ENCODE measurements around the gene DOK1. TPM values are rescaled to one million over a fixed set of nuclear protein-coding genes. Genes with fewer than 3 reads are reported as not detected.

Gene DOK1
- total RNA-seq, 1 experiment from 2014 or later: 6.2 TPM

DNA sequence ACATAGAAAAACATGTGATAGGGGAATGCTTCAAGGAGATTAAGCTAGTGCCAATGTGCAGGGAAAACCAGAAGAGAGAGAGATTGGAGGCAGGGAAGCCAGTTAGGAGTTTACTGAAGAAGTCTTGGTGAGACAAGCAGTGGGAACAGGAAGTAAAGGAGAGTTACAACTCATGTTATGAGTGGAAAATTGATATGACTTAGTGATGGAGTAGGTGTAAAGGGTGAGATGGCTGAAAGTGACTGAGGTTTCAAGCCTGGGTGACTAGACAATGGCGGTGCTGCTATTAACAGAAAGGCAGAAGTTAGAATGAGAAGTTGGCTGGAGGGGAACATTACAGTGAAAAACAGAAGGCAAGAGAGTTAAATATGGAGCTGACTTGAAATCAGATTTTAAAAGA lies 16.5 kb downstream of the DOK1 start:
- BruUV-seq (replicated peaks): no TSS peak
- ChIA-PET POLR2A (no interaction called here), CTCF (interaction anchor here (0.7 kb wide), 1 partner anchor 11 kb away, joined by 6 read pairs; no protein-coding TSS in a partner anchor)
- intact Hi-C loops (cut with micrococcal nuclease; ENCODE audit: unreplicated experiment): no loop called here
- in situ Hi-C loops (cut with HindIII; ENCODE audit: low pct_unique_long_range_greater_than_20kb, low sequenced_read_pairs): no loop called here
- Histone ChIP-seq H3K4me3 (ENCODE audit: low read depth in 2 of 2, low read length in 2 of 2) (no peak overlapping the region), H3K27ac (ENCODE audit: low read length) (no peak overlapping the region), H3K4me1 (ENCODE audit: control insufficient read depth, insufficient read depth, low read length) (no peaks in the 10 kb centered on the region), H3K36me3 (ENCODE audit: control insufficient read depth, insufficient read depth, low read length) (no peaks in the 10 kb centered on the region), H3K27me3 (ENCODE audit: control insufficient read depth, insufficient read depth, low read length) (no peaks in the 10 kb centered on the region), H3K9me3 (ENCODE audit: control insufficient read depth, insufficient read depth, low read depth, low read length) (no peaks in the 10 kb centered on the region)
- DNase-seq (ENCODE audit: low read depth, low spot score): no peak
- no peak for ATAC-seq
- TF ChIP-seq, protein P1, sequence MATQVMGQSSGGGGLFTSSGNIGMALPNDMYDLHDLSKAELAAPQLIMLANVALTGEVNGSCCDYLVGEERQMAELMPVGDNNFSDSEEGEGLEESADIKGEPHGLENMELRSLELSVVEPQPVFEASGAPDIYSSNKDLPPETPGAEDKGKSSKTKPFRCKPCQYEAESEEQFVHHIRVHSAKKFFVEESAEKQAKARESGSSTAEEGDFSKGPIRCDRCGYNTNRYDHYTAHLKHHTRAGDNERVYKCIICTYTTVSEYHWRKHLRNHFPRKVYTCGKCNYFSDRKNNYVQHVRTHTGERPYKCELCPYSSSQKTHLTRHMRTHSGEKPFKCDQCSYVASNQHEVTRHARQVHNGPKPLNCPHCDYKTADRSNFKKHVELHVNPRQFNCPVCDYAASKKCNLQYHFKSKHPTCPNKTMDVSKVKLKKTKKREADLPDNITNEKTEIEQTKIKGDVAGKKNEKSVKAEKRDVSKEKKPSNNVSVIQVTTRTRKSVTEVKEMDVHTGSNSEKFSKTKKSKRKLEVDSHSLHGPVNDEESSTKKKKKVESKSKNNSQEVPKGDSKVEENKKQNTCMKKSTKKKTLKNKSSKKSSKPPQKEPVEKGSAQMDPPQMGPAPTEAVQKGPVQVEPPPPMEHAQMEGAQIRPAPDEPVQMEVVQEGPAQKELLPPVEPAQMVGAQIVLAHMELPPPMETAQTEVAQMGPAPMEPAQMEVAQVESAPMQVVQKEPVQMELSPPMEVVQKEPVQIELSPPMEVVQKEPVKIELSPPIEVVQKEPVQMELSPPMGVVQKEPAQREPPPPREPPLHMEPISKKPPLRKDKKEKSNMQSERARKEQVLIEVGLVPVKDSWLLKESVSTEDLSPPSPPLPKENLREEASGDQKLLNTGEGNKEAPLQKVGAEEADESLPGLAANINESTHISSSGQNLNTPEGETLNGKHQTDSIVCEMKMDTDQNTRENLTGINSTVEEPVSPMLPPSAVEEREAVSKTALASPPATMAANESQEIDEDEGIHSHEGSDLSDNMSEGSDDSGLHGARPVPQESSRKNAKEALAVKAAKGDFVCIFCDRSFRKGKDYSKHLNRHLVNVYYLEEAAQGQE (IDR thresholded peaks at IDR 0.05; ENCODE audit: insufficient read depth in 1 of 2, low read depth in 2 of 2, low read length in 1 of 2): no peak
- TF ChIP-seq SIN3A (IDR thresholded peaks at IDR 0.05; ENCODE audit: borderline replicate concordance, insufficient read depth, low read depth, low read length) (no peak), TCF7L2 (IDR thresholded peaks at IDR 0.05; ENCODE audit: low read depth, low read length) (no peak), POLR2AphosphoS5 (IDR thresholded peaks at IDR 0.05; ENCODE audit: low read depth, low read length) (no peak)
- TF ChIP-seq, protein P2, sequence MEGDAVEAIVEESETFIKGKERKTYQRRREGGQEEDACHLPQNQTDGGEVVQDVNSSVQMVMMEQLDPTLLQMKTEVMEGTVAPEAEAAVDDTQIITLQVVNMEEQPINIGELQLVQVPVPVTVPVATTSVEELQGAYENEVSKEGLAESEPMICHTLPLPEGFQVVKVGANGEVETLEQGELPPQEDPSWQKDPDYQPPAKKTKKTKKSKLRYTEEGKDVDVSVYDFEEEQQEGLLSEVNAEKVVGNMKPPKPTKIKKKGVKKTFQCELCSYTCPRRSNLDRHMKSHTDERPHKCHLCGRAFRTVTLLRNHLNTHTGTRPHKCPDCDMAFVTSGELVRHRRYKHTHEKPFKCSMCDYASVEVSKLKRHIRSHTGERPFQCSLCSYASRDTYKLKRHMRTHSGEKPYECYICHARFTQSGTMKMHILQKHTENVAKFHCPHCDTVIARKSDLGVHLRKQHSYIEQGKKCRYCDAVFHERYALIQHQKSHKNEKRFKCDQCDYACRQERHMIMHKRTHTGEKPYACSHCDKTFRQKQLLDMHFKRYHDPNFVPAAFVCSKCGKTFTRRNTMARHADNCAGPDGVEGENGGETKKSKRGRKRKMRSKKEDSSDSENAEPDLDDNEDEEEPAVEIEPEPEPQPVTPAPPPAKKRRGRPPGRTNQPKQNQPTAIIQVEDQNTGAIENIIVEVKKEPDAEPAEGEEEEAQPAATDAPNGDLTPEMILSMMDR (IDR thresholded peaks at IDR 0.05): no peak

DNA sequence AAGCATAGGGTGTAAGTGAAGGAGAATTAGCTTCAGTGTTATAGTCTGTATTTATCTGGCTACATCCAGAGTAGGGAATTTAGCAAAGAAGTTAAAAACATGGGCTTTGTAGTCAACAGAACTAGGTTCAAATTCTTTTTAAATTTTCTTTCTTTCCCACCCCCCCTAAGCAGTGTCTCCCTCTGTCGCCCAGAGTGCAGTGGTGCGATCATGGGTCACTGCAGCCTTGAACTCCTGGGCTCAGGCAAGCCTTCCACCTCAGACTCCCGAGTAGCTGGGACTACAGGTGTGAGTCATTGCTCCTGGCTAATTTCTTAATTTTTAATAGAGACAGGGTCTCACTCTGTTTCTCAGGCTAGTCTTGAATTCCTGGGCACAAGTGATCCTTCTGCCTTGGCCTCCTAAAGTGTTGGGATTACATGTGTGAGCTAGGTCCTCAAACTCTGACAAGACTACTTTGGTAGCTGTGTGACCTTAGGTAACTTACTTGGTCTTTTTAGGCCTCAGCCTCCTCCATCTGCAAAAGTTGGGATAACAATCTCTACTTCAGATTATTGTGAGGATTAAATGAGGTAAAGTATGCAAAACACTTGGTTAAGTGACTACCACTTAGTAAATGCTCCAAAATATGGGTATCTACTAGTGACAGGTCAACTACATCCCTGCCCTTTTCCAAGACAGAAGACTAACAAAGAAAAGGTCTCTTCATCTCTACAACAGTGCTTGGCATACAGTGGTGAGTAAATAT lies 17.8 kb downstream of the DOK1 start:
- H3K4me3 ChIP-seq (ENCODE audit: low read depth in 2 of 2, low read length in 2 of 2): no peak overlapping the region
- in situ Hi-C loops (cut with HindIII; ENCODE audit: low pct_unique_long_range_greater_than_20kb, low sequenced_read_pairs): no loop called here
- no peak for ATAC-seq
- ChIA-PET POLR2A (no interaction called here), CTCF (interaction anchor here (0.6 to 0.7 kb wide), 2 partner anchors 19 to 40 kb away, joined by 3 to 14 read pairs; partner anchors contain the start of gene LOXL3)
- BruUV-seq (replicated peaks): no TSS peak
- H3K4me1 ChIP-seq (ENCODE audit: control insufficient read depth, insufficient read depth, low read length): no peaks in the 10 kb centered on the region
- no peaks in the 10 kb centered on the region for H3K36me3 ChIP-seq (ENCODE audit: control insufficient read depth, insufficient read depth, low read length)
- H3K27ac ChIP-seq (ENCODE audit: low read length): no peak overlapping the region
- TF ChIP-seq TCF7L2 (IDR thresholded peaks at IDR 0.05; ENCODE audit: low read depth, low read length): no peak
- TF ChIP-seq, protein P1 (IDR thresholded peaks at IDR 0.05; ENCODE audit: insufficient read depth in 1 of 2, low read depth in 2 of 2, low read length in 1 of 2): no peak
- TF ChIP-seq, protein P2 (IDR thresholded peaks at IDR 0.05): no peak
- no peak for TF ChIP-seq SIN3A (IDR thresholded peaks at IDR 0.05; ENCODE audit: borderline replicate concordance, insufficient read depth, low read depth, low read length)
- TF ChIP-seq POLR2AphosphoS5 (IDR thresholded peaks at IDR 0.05; ENCODE audit: low read depth, low read length): no peak
- H3K9me3 ChIP-seq (ENCODE audit: control insufficient read depth, insufficient read depth, low read depth, low read length): no peaks in the 10 kb centered on the region
- no peaks in the 10 kb centered on the region for H3K27me3 ChIP-seq (ENCODE audit: control insufficient read depth, insufficient read depth, low read length)
- intact Hi-C loops (cut with micrococcal nuclease; ENCODE audit: unreplicated experiment): no loop called here
- no peak for DNase-seq (ENCODE audit: low read depth, low spot score)

Data from Panc1 (cell line).